GM19043 (cell line): ENCODE data around the gene FBXO24.

Experiments
- ATAC-seq: cut with Tn5 transposase; IDR thresholded peaks from one replicate; pipeline ENCODE4 v1.9.1; 2021; ENCODE audit warnings: low read depth; ENCODE audit not compliant: unreplicated experiment

The FBXO24 gene

GRCh38 chr7:100614308-100614861 lies 28.3 kb downstream of the FBXO24 start:
- ATAC-seq: no peak

- ATAC-seq: no peak
Measured at GRCh38 chr7:100620239-100620638, 34.1 kb downstream of the FBXO24 start.

GRCh38 chr7:100620804-100621203 lies 34.7 kb downstream of the FBXO24 start:
- no peak for ATAC-seq

- ATAC-seq: no peak
Measured at GRCh38 chr7:100621554-100621953, 35.4 kb downstream of the FBXO24 start.

- ATAC-seq: no peak
Measured at GRCh38 chr7:100623951-100624824, 38.1 kb downstream of the FBXO24 start.

GRCh38 chr7:100626055-100626454 lies 39.9 kb downstream of the FBXO24 start:
- ATAC-seq: no peak

GRCh38 chr7:100626530-100627237 lies 40.6 kb downstream of the FBXO24 start:
- peak; percentile 84 for ATAC-seq

GRCh38 chr7:100627238-100627549 lies 41.1 kb downstream of the FBXO24 start:
- ATAC-seq: no peak

GRCh38 chr7:100629117-100629716 lies 43.1 kb downstream of the FBXO24 start:
- no peak for ATAC-seq

- no peak for ATAC-seq
Measured at GRCh38 chr7:100630066-100630465, 43.9 kb downstream of the FBXO24 start.

- no peak for ATAC-seq
Measured at GRCh38 chr7:100632951-100633717, 47.0 kb downstream of the FBXO24 start.

GRCh38 chr7:100639995-100640516 lies 53.9 kb downstream of the FBXO24 start:
- no peak for ATAC-seq

GRCh38 chr7:100640517-100641440 lies 54.7 kb downstream of the FBXO24 start:
- no peak for ATAC-seq

GRCh38 chr7:100641463-100641859 lies 55.3 kb downstream of the FBXO24 start, which contains the start of gene TFR2:
Gene TFR2, minus strand, starts transcription at chr7:100641552. Its CDS starts 43 bp downstream, at chr7:100641509.
- no peak for ATAC-seq

GRCh38 chr7:100641860-100642533 lies 55.9 kb downstream of the FBXO24 start:
- ATAC-seq: no peak

GRCh38 chr7:100642534-100642907 lies 56.4 kb downstream of the FBXO24 start:
- ATAC-seq: no peak

- ATAC-seq: no peak
Measured at GRCh38 chr7:100649826-100650565, 63.9 kb downstream of the FBXO24 start.
